NCI-H1092 (cell line): Measurements from ENCODE around the gene USP16.
"Not testable (repeated sequence)": the region's sequence is repeated elsewhere in the genome, so short reads cannot be mapped to it uniquely, and the experiment has no call there.

ENCODE experiments used
- DNase-seq: peaks from one replicate; lab custom pipeline; 2025; lab: John Stamatoyannopoulos, UW

The USP16 gene

GRCh38 chr21:29024474-29025327 is at the start of gene USP16:
TSS of gene USP16 (plus strand) at chr21:29024668. CDS start at chr21:29027914, 3,246 bp downstream.
- DNase-seq, result peak; percentile 93

- DNase-seq, result no peak
These were observed 49.1 kb upstream of the USP16 start for GRCh38 chr21:28975397-28975796.

GRCh38 chr21:28979092-28979491 is 45.4 kb upstream of the USP16 start:
- no peak for DNase-seq

GRCh38 chr21:28982637-28983036 is 41.8 kb upstream of the USP16 start:
- DNase-seq, result no peak

- no peak for DNase-seq
These were observed 37.8 kb upstream of the USP16 start for GRCh38 chr21:28986677-28987076.

GRCh38 chr21:28988146-28988545 is 36.3 kb upstream of the USP16 start:
- DNase-seq, result not testable (repeated sequence)

GRCh38 chr21:28991861-28992525 is 32.5 kb upstream of the USP16 start:
- no peak for DNase-seq

- DNase-seq, result peak; percentile 98
These were observed 31.8 kb upstream of the USP16 start, which contains the start of gene LTN1 for GRCh38 chr21:28992526-28993292. TSS of gene LTN1 (minus strand) at chr21:28992877. CDS start at chr21:28992805, 72 bp downstream.

GRCh38 chr21:28993293-28993629 is 31.2 kb upstream of the USP16 start:
- no peak for DNase-seq

GRCh38 chr21:29002442-29003144 is 21.9 kb upstream of the USP16 start:
- peak; percentile 96 for DNase-seq

GRCh38 chr21:29005696-29006095 is 18.8 kb upstream of the USP16 start:
- DNase-seq, result no peak

- DNase-seq, result no peak
These were observed 17.3 kb upstream of the USP16 start for GRCh38 chr21:29007135-29007534.

GRCh38 chr21:29007810-29008209 is 16.7 kb upstream of the USP16 start:
- DNase-seq, result no peak

- DNase-seq, result no peak
These were observed 16.1 kb upstream of the USP16 start for GRCh38 chr21:29008367-29008766.

- not testable (repeated sequence) for DNase-seq
These were observed 13.2 kb upstream of the USP16 start for GRCh38 chr21:29011236-29011635.

GRCh38 chr21:29017639-29018237 is 6.7 kb upstream of the USP16 start:
- DNase-seq, result no peak

- DNase-seq, result no peak
These were observed 5.9 kb upstream of the USP16 start for GRCh38 chr21:29018540-29018939.

GRCh38 chr21:29022166-29022565 is 2.3 kb upstream of the USP16 start:
- no peak for DNase-seq

GRCh38 chr21:29025328-29025713 is 853 bp downstream of the USP16 start:
- no peak for DNase-seq

- no peak for DNase-seq
These were observed 5.1 kb downstream of the USP16 start for GRCh38 chr21:29029524-29029923.

GRCh38 chr21:29030909-29031308 is 6.4 kb downstream of the USP16 start:
- DNase-seq, result no peak

GRCh38 chr21:29033301-29033700 is 8.8 kb downstream of the USP16 start:
- no peak for DNase-seq
